Measurements from ENCODE around the gene HNF1A.

Gene HNF1A

GRCh38 chr12:120988658-120989057 lies 10.3 kb downstream of the HNF1A start:
- DNase-seq (ENCODE audit: low read depth, low spot score), result no peak

- DNase-seq (ENCODE audit: low read depth, low spot score), result no peak
Measured at GRCh38 chr12:120989687-120990086, 11.3 kb downstream of the HNF1A start.

- no peak for DNase-seq (ENCODE audit: low read depth, low spot score)
Measured at GRCh38 chr12:120990487-120991055, 12.2 kb downstream of the HNF1A start.

GRCh38 chr12:120991965-120992364 lies 13.6 kb downstream of the HNF1A start:
- no peak for DNase-seq (ENCODE audit: low read depth, low spot score)

GRCh38 chr12:120992989-120993388 lies 14.6 kb downstream of the HNF1A start:
- no peak for DNase-seq (ENCODE audit: low read depth, low spot score)

- no peak for DNase-seq (ENCODE audit: low read depth, low spot score)
Measured at GRCh38 chr12:120993496-120993895, 15.2 kb downstream of the HNF1A start.

GRCh38 chr12:120994059-120994458 lies 15.7 kb downstream of the HNF1A start:
- DNase-seq (ENCODE audit: low read depth, low spot score), result no peak

- DNase-seq (ENCODE audit: low read depth, low spot score), result no peak
Measured at GRCh38 chr12:120994589-120995337, 16.4 kb downstream of the HNF1A start.

- no peak for DNase-seq (ENCODE audit: low read depth, low spot score)
Measured at GRCh38 chr12:120996133-120996746, 17.9 kb downstream of the HNF1A start.

GRCh38 chr12:120997448-120997847 lies 19.1 kb downstream of the HNF1A start:
- DNase-seq (ENCODE audit: low read depth, low spot score), result no peak

- no peak for DNase-seq (ENCODE audit: low read depth, low spot score)
Measured at GRCh38 chr12:120998435-120998834, 20.1 kb downstream of the HNF1A start.

- peak; percentile 41 for DNase-seq (ENCODE audit: low read depth, low spot score)
Measured at GRCh38 chr12:120999191-121000120, 21.1 kb downstream of the HNF1A start.

- peak; percentile 44 for DNase-seq (ENCODE audit: low read depth, low spot score)
Measured at GRCh38 chr12:121000530-121000929, 22.2 kb downstream of the HNF1A start.

- DNase-seq (ENCODE audit: low read depth, low spot score), result no peak
Measured at GRCh38 chr12:121001060-121001459, 22.7 kb downstream of the HNF1A start.

GRCh38 chr12:121001841-121002483 lies 23.6 kb downstream of the HNF1A start:
- DNase-seq (ENCODE audit: low read depth, low spot score), result no peak

GRCh38 chr12:121003650-121004049 lies 25.3 kb downstream of the HNF1A start:
- DNase-seq (ENCODE audit: low read depth, low spot score), result peak; percentile 57

GRCh38 chr12:121004253-121004815 lies 26.0 kb downstream of the HNF1A start:
- DNase-seq (ENCODE audit: low read depth, low spot score), result no peak

- DNase-seq (ENCODE audit: low read depth, low spot score), result peak; percentile 88
Measured at GRCh38 chr12:121005346-121005815, 27.0 kb downstream of the HNF1A start.

- DNase-seq (ENCODE audit: low read depth, low spot score), result peak; percentile 58
Measured at GRCh38 chr12:121008347-121009098, 30.2 kb downstream of the HNF1A start.

GRCh38 chr12:121009741-121010140 lies 31.4 kb downstream of the HNF1A start:
- peak; percentile 70 for DNase-seq (ENCODE audit: low read depth, low spot score)

Data from ELF-1 (cell line).